ENCODE data around the gene SAMD4B.

GRCh38 chr19:39316627-39317321 lies 25.4 kb upstream of the SAMD4B start:
- TF ChIP-seq EZH2 (IDR thresholded peaks at IDR 0.05; ENCODE audit: low read length, unreplicated experiment), result no peak
- TF ChIP-seq, protein P1, sequence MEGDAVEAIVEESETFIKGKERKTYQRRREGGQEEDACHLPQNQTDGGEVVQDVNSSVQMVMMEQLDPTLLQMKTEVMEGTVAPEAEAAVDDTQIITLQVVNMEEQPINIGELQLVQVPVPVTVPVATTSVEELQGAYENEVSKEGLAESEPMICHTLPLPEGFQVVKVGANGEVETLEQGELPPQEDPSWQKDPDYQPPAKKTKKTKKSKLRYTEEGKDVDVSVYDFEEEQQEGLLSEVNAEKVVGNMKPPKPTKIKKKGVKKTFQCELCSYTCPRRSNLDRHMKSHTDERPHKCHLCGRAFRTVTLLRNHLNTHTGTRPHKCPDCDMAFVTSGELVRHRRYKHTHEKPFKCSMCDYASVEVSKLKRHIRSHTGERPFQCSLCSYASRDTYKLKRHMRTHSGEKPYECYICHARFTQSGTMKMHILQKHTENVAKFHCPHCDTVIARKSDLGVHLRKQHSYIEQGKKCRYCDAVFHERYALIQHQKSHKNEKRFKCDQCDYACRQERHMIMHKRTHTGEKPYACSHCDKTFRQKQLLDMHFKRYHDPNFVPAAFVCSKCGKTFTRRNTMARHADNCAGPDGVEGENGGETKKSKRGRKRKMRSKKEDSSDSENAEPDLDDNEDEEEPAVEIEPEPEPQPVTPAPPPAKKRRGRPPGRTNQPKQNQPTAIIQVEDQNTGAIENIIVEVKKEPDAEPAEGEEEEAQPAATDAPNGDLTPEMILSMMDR (conservative IDR thresholded peaks at IDR 0.05; ENCODE audit: low read depth, low read length), result no peak

All from PC-3 (cell line).